Cardiac fibroblast (primary cell): ENCODE data around the gene MXRA7.
"Not testable (repeated sequence)": the region's sequence is repeated elsewhere in the genome, so short reads cannot be mapped to it uniquely, and the experiment has no call there.

ENCODE experiments used
- DNase-seq, 2 donors: peaks; one replicate each; pipeline versions ENCODE4 v3.0.0 to v3.0.0-alpha.2; 2010; ENCODE audit warnings: low read depth in 2 of 2
- H3K4me3 ChIP-seq, 2 donors: replicated peaks in 1 of 2; 1 replicate in 1 of 2; 2 replicates in 1 of 2; pipeline ENCODE4 v1.5.1; 2011; ENCODE audit warnings: low read depth in 2 of 2, low read length in 2 of 2, mild to moderate bottlenecking in 2 of 2, moderate library complexity in 1 of 2
- CTCF ChIP-seq: IDR thresholded peaks from one replicate; pipeline ENCODE4 v1.5.1; 2011; ENCODE audit warnings: low read depth, mild to moderate bottlenecking, low read length, inconsistent platforms

The MXRA7 gene

GRCh38 chr17:76704805-76705204 is 6.0 kb downstream of the MXRA7 start:
- H3K4me3 ChIP-seq, result no peak overlapping the region
- no peak for TF ChIP-seq CTCF
- DNase-seq, result no peak

- DNase-seq, result no peak
- H3K4me3 ChIP-seq, result no peak overlapping the region
- TF ChIP-seq CTCF, result no peak
Observed at GRCh38 chr17:76702941-76703637, 7.7 kb downstream of the MXRA7 start.

- no peak for TF ChIP-seq CTCF
- DNase-seq, result no peak
- H3K4me3 ChIP-seq, result no peak overlapping the region
Observed at GRCh38 chr17:76702076-76702475, 8.7 kb downstream of the MXRA7 start.

GRCh38 chr17:76701471-76701967 is 9.2 kb downstream of the MXRA7 start:
- no peak for DNase-seq
- peak overlapping the region in 1 of 2 donors; percentile 43 for H3K4me3 ChIP-seq
- no peak for TF ChIP-seq CTCF

GRCh38 chr17:76700617-76701470 is 9.9 kb downstream of the MXRA7 start:
- peak; percentile 77 to 92 for DNase-seq

GRCh38 chr17:76700270-76700616 is 10.5 kb downstream of the MXRA7 start:
- TF ChIP-seq CTCF, result no peak
- H3K4me3 ChIP-seq, result peak overlapping the region in 1 of 2 donors; percentile 3
- DNase-seq, result no peak

More at GRCh38 chr17:76700617-76701470, 9.9 kb downstream of the MXRA7 start:
- no peak for TF ChIP-seq CTCF
- peak overlapping the region in 1 of 2 donors; percentile 43 for H3K4me3 ChIP-seq

- not testable (repeated sequence) for H3K4me3 ChIP-seq
- DNase-seq, result peak in 1 of 2 donors; percentile 45
Observed at GRCh38 chr17:76698466-76698977, 12.2 kb downstream of the MXRA7 start.
